ENCODE data around the gene ADARB1.

ADARB1 gene

GRCh38 chr21:45125357-45125756, 51.0 kb downstream of the ADARB1 start (continued):
- TF ChIP-seq TOX (CRISPR knock-in tag; IDR thresholded peaks at IDR 0.05; ENCODE audit: borderline replicate concordance) (no peak), CSDC2 (CRISPR knock-in tag; IDR thresholded peaks at IDR 0.05) (no peak), ZNF70 (CRISPR knock-in tag; IDR thresholded peaks at IDR 0.05) (no peak)

DNA sequence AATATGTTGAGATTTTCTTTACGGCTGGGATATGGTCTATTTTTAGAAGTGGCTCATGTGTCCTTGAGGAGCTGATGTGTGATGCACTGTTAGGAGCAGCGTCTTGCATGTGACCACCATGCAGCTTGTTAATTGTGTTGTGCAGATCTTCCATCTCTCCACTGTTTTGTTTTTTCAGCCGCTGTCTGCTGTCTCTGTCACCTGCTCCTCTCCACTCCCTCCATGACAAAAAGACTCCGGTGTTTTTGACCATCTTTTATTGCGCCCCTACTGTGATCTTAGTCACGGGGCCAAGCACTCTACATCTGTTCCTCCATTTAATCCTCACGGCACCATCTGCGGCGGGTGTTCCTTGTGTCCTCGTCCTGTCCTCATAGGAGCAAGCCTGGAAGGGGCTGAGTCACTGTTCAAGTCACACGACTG, 51.8 kb downstream of the ADARB1 start:
- no peak for ATAC-seq

GRCh38 chr21:45126983-45127382, 52.6 kb downstream of the ADARB1 start:
- ATAC-seq = no peak
- no peak for TF ChIP-seq RARB (CRISPR knock-in tag; IDR thresholded peaks at IDR 0.05)
- TF ChIP-seq ARNTL (CRISPR knock-in tag; IDR thresholded peaks at IDR 0.05; ENCODE audit: borderline replicate concordance, low read depth) = no peak
- no peak for TF ChIP-seq ZC3H10 (CRISPR knock-in tag; IDR thresholded peaks at IDR 0.05)
- TF ChIP-seq OSR1 (CRISPR knock-in tag; IDR thresholded peaks at IDR 0.05) = no peak
- TF ChIP-seq ZNF8 (CRISPR knock-in tag; IDR thresholded peaks at IDR 0.05) = no peak
- no peak for TF ChIP-seq BACH2 (CRISPR knock-in tag; IDR thresholded peaks at IDR 0.05; ENCODE audit: borderline replicate concordance)
- no peak for TF ChIP-seq POU6F1 (CRISPR knock-in tag; IDR thresholded peaks at IDR 0.05; ENCODE audit: borderline replicate concordance, low read depth)
- TF ChIP-seq, protein P1, sequence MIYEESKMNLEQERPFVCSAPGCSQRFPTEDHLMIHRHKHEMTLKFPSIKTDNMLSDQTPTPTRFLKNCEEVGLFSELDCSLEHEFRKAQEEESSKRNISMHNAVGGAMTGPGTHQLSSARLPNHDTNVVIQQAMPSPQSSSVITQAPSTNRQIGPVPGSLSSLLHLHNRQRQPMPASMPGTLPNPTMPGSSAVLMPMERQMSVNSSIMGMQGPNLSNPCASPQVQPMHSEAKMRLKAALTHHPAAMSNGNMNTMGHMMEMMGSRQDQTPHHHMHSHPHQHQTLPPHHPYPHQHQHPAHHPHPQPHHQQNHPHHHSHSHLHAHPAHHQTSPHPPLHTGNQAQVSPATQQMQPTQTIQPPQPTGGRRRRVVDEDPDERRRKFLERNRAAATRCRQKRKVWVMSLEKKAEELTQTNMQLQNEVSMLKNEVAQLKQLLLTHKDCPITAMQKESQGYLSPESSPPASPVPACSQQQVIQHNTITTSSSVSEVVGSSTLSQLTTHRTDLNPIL (CRISPR knock-in tag; IDR thresholded peaks at IDR 0.05; ENCODE audit: low read depth) = no peak
- no peak for TF ChIP-seq ZFP30 (CRISPR knock-in tag; IDR thresholded peaks at IDR 0.05)

More for the DNA sequence above, 51.8 kb downstream of the ADARB1 start:
- no peak for TF ChIP-seq ZFP30 (CRISPR knock-in tag; IDR thresholded peaks at IDR 0.05)
- no peak for TF ChIP-seq ZNF70 (CRISPR knock-in tag; IDR thresholded peaks at IDR 0.05)
- TF ChIP-seq ZC3H10 (CRISPR knock-in tag; IDR thresholded peaks at IDR 0.05) = no peak
- no peak for TF ChIP-seq ARNTL (CRISPR knock-in tag; IDR thresholded peaks at IDR 0.05; ENCODE audit: borderline replicate concordance, low read depth)
- no peak for TF ChIP-seq POU6F1 (CRISPR knock-in tag; IDR thresholded peaks at IDR 0.05; ENCODE audit: borderline replicate concordance, low read depth)
- no peak for TF ChIP-seq PATZ1 (CRISPR knock-in tag; IDR thresholded peaks at IDR 0.05; ENCODE audit: borderline replicate concordance)
- no peak for TF ChIP-seq ZNF565 (CRISPR knock-in tag; conservative IDR thresholded peaks at IDR 0.05; ENCODE audit: low read depth)
- TF ChIP-seq, protein P2, sequence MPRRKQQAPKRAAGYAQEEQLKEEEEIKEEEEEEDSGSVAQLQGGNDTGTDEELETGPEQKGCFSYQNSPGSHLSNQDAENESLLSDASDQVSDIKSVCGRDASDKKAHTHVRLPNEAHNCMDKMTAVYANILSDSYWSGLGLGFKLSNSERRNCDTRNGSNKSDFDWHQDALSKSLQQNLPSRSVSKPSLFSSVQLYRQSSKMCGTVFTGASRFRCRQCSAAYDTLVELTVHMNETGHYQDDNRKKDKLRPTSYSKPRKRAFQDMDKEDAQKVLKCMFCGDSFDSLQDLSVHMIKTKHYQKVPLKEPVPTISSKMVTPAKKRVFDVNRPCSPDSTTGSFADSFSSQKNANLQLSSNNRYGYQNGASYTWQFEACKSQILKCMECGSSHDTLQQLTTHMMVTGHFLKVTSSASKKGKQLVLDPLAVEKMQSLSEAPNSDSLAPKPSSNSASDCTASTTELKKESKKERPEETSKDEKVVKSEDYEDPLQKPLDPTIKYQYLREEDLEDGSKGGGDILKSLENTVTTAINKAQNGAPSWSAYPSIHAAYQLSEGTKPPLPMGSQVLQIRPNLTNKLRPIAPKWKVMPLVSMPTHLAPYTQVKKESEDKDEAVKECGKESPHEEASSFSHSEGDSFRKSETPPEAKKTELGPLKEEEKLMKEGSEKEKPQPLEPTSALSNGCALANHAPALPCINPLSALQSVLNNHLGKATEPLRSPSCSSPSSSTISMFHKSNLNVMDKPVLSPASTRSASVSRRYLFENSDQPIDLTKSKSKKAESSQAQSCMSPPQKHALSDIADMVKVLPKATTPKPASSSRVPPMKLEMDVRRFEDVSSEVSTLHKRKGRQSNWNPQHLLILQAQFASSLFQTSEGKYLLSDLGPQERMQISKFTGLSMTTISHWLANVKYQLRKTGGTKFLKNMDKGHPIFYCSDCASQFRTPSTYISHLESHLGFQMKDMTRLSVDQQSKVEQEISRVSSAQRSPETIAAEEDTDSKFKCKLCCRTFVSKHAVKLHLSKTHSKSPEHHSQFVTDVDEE (CRISPR knock-in tag; IDR thresholded peaks at IDR 0.05) = no peak
- no peak for TF ChIP-seq TCF4 (CRISPR knock-in tag; IDR thresholded peaks at IDR 0.05; ENCODE audit: borderline replicate concordance)
- TF ChIP-seq PPARA (CRISPR knock-in tag; IDR thresholded peaks at IDR 0.05; ENCODE audit: borderline replicate concordance) = no peak
- no peak for TF ChIP-seq OSR1 (CRISPR knock-in tag; IDR thresholded peaks at IDR 0.05)
- no peak for TF ChIP-seq ZFP3 (CRISPR knock-in tag; IDR thresholded peaks at IDR 0.05)
- no peak for TF ChIP-seq ISL1 (CRISPR knock-in tag; IDR thresholded peaks at IDR 0.05)
- TF ChIP-seq BACH2 (CRISPR knock-in tag; IDR thresholded peaks at IDR 0.05; ENCODE audit: borderline replicate concordance) = no peak
- no peak for TF ChIP-seq SNAI2 (CRISPR knock-in tag; IDR thresholded peaks at IDR 0.05)
- TF ChIP-seq ESRRG (CRISPR knock-in tag; IDR thresholded peaks at IDR 0.05) = no peak
- no peak for TF ChIP-seq CSDC2 (CRISPR knock-in tag; IDR thresholded peaks at IDR 0.05)
- TF ChIP-seq TOX (CRISPR knock-in tag; IDR thresholded peaks at IDR 0.05; ENCODE audit: borderline replicate concordance) = no peak
- no peak for TF ChIP-seq CSRNP3 (CRISPR knock-in tag; IDR thresholded peaks at IDR 0.05)
